Muscle of arm (tissue), 12 donors: ENCODE data around the gene NDRG4. TPM values are rescaled to one million over a fixed set of nuclear protein-coding genes. Genes with fewer than 3 reads are reported as not detected.

ENCODE experiments used
- DNase-seq: peaks from one replicate; pipeline ENCODE4 v3.0.0-alpha.2; 2013
- polyA plus RNA-seq, 12 donors: library from polyadenylated mRNA; unstranded; fragments of 120-200 nt; gene quantifications; one replicate each; pipeline ENCODE4 v1.2.1, GENCODE V29; 2013; ENCODE audit not compliant: insufficient read length in 12 of 12

NDRG4 gene
- polyA plus RNA-seq, 12 donors, result 7.7 to 76.5 (median 13.5) TPM; not detected in 1

GRCh38 chr16:58507963-58508670 is 8.2 kb downstream of the NDRG4 start:
- DNase-seq, result no peak

- DNase-seq, result no peak
Observed at GRCh38 chr16:58508671-58509251, 8.8 kb downstream of the NDRG4 start.

- no peak for DNase-seq
Observed at GRCh38 chr16:58509256-58510096, 9.5 kb downstream of the NDRG4 start.

GRCh38 chr16:58510097-58510775 is 10.3 kb downstream of the NDRG4 start:
- no peak for DNase-seq

- DNase-seq, result no peak
Observed at GRCh38 chr16:58510776-58511628, 11.1 kb downstream of the NDRG4 start.

GRCh38 chr16:58511933-58512815 is 12.2 kb downstream of the NDRG4 start:
- no peak for DNase-seq

- no peak for DNase-seq
Observed at GRCh38 chr16:58513874-58514273, 13.9 kb downstream of the NDRG4 start.

GRCh38 chr16:58515125-58515870 is 15.4 kb downstream of the NDRG4 start, which contains the start of gene SETD6:
Gene SETD6, plus strand, starts transcription at chr16:58515517. Its CDS starts 21 bp downstream, at chr16:58515538.
- peak; percentile 92 for DNase-seq

- no peak for DNase-seq
Observed at GRCh38 chr16:58515871-58516767, 16.2 kb downstream of the NDRG4 start.

- no peak for DNase-seq
Observed at GRCh38 chr16:58516768-58517107, 16.8 kb downstream of the NDRG4 start.

- DNase-seq, result no peak
Observed at GRCh38 chr16:58518083-58518979, 18.4 kb downstream of the NDRG4 start.

GRCh38 chr16:58518980-58519368 is 19.0 kb downstream of the NDRG4 start:
- DNase-seq, result no peak

- DNase-seq, result no peak
Observed at GRCh38 chr16:58519707-58520106, 19.8 kb downstream of the NDRG4 start.

GRCh38 chr16:58530179-58530578 is 30.2 kb downstream of the NDRG4 start:
- no peak for DNase-seq

GRCh38 chr16:58532414-58532813 is 32.5 kb downstream of the NDRG4 start:
- DNase-seq, result no peak

- no peak for DNase-seq
Observed at GRCh38 chr16:58533751-58534470, 34.0 kb downstream of the NDRG4 start.

GRCh38 chr16:58535100-58535499 is 35.2 kb downstream of the NDRG4 start:
- no peak for DNase-seq
